Inflammatory macrophage treated with lipopolysaccharide for 4 hours (primary cell): ENCODE results near the gene UBA52.
"Not testable (repeated sequence)": the region's sequence is repeated elsewhere in the genome, so short reads cannot be mapped to it uniquely, and the experiment has no call there.

ENCODE experiments used
- DNase-seq: peaks from one replicate; pipeline ENCODE4 v3.0.0-alpha.2; 2020

UBA52 gene

DNA sequence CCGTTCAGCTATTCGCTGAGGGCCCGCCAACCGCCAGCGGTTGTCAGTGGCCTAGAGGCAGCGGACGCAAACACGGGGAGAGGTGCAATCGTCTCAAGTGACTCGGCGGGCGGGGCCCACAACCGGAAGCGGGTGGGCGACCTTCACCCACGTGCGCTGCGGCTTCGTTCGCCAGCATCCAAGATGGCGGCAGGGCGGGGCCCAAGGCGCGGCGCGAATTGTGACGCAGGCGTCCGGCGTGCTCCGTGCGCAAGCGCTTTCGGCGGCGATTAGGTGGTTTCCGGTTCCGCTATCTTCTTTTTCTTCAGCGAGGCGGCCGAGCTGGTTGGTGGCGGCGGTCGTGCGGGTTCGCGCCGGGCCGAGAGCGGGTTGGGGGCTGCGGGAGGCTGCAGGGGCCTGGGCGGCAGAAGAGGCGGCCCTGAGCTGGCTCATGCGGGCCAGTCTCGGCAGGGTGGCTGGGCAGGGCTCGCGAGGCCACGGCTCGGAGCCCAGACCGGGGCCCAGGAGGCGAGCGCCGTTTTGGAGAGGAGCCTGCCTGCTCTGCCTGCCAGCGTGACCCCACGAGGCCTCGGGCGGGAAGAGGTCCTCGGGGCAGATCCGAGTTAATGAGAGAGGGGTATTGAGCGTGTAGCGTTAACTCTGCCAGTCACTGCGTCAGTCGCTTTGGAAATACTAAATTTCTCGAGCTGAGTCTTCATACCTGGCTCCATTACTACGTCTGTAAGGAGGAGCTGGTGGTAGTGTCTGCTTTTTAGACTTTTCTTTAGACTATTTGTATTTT, at the start of gene UBA52:
UBA52 (plus strand) TSS at position 294 of the 781 bp plus-strand sequence. CDS start 1,444 bp downstream, outside the sequence.
- DNase-seq = peak; percentile 99

DNA sequence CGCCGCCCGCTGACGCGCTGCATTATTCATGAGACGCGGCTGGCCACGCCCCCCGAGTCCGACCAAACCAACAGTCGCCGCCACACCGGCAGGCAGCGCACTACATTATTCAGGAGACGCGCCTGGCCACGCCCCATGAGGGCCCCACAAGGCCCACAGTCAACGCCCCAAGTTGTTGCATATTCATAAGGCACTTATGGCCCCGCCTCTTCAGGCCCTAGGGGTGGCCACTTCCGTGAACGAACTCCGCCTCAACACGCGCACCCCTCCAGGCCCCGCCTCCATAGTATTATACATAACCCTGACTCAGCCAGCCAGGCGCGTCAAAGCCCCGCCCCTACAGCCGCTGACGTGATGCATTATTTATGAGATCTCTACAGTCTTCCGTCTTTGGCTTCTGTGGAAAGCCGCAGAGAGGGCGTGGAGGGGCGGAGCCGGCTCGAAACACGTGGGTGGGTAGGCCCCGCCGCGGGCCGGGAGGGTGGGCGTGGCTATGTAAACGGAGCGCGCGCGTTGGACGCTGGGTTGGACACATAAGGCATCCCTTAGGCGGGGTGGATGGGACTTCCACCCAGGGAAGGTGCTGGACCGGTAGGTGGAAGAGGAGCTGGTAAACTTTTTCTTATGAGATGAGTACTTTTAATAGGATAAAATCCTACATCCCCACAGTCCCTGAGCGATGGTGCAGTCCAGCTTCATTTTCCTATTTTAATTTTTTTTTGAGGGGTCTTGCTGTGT, 49.4 kb upstream of the UBA52 start:
- peak; percentile 100 for DNase-seq

DNA sequence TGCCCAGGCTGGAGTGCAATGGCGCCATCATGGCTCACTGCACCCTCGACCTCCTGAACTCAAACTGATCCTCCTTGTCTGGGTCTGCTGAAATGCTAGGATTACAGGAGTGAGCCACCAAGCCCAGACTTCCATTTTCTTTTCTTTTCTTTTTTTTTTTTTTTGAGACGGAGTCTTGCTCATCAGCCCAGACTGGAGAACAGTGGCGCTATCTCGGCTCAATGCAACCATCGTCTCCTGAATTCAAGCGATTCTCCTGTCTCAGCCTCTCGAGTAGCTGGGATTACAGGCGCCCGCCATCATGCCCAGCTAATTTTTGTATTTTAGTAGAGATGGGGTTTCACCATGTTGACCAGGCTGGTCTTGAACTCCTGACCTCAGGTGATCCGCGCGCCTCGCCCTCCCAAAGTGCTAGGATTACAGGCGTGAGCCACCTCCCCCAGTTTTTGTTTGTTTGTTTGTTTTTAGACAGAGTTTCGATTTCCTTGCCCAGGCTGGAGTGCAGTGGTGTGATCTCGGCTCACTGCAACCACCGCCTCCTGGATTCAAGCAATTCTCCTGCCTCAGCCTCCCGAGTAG, 48.7 kb upstream of the UBA52 start:
- DNase-seq = not testable (repeated sequence)

DNA sequence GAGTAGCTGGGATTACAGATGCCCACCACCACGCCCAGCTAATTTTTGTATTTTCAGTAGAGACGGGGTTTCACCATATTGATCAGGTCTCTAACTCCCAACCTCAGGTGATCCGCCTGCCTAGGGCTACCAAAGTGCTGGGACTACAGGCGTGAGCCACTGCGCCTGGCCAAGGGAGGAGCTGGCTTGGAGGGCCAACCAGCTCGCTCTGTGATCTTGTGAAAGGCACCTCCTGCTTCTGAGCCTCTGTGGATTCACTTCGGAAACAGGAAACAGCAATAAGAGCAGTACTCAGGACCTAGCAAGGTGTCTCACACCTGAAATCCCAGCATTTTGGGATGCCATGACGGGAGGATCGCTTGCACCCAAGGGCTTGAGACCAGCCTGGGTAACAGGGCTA, 47.8 kb upstream of the UBA52 start:
- no peak for DNase-seq

DNA sequence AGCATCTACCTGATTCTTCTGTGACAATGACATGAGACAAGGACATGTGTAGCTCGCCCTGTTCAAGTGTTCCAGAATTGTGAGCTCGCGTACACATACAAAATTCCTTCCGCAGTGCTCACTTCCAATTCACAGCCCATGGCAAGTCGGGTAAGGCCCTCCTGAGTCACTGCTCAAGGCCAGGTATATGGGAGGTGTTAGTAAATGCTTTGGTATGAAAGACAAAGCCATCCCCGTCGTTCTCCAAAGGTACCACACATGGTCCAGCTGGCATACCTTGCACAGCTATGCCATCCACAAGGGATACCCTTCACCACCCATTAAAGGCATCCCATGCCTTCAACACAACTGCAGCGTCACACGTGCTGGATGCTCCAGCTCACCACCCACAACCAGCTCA, 45.3 kb upstream of the UBA52 start:
- DNase-seq = no peak

DNA sequence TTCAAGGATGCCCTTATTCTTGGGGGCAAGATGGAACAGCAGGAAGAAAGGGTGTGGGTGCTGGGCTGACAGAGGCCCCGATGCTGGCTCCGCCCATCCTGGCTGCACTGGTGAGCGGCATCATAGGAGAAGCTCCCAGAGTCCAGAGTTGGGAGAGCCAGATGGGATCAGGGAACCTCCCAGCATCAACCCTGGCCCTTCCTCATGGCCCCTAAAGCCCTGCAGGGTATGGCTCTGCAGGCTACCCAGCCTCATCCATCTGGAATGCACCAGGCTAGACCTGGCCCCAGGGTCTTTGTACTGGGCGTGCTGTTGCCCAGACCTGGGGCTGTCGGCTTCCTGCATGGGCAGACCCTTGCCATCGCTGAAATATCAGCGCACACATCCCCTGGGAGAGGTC, 41.9 kb upstream of the UBA52 start:
- no peak for DNase-seq

DNA sequence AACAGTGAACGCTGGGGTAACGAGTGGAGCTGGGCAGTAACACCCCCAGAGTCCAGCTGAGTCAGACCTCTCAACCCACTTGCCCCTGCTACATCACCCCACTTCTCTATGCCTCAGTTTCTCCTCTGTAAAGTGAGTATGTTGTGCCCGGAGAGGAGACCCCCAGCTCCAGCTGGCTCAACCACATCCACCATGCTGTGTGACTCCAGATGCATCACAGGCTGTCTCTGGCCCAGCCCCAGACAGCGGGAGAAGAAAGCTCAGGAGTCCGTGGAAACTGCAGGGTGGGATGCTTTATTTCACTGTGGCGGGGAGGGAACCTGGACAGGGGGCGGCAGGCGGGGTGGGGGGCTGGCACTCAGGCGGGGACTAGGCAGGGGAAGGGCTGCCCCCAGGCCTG, 40.2 kb upstream of the UBA52 start:
- no peak for DNase-seq

DNA sequence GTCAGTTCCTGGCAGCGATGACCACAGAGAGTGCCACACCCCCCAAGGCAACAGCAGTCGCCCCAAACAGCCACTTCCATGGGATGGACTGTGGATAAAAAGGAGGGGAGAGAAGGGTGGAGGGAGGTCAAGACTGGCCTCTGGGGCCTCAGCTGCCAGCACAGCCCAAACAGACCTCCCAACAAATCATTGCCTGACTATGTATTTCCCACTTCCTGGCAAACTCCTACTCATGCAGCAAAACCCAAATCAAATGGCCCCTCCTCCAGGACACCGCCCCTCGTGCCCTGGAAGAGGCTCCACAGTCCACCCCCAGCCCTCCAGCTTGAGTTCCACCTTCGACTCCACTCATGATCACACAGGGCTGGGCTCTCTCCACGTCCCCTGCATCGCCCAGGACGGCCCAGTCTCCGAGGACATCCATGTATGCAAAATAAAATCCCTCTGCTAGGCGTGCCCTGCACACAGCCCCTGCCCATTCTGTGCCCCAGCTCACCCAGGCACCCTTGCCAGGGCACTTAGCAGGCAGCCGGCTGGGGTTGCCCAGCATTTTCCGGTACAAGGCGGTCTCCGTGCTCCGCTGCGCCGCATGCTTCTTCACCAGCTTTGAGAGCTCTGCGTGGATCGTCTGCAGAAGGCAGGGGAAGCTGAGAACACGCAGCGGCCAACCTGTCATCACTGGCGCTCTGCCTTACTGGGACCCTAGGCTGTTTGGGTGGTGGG, 39.3 kb upstream of the UBA52 start:
- no peak for DNase-seq

DNA sequence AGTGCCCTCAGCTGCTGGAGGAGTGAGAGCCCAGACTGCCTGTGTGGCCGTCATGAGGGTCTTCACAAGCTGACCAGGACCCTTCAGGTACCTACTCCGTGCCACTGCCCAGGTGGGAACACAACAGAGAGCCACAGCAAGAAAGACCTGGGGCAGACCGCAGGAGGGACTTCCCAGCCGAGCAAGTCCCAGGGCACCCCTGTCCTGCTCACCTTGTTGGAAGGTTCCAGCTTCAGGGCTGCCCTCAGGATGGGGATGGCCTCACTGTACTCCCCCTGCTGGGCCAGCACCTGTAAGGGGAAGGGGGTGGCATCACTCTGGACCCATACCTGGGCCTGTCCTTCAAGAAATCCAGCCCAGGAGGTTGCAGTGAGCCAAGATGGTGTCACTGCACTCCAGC, 38.6 kb upstream of the UBA52 start:
- no peak for DNase-seq

DNA sequence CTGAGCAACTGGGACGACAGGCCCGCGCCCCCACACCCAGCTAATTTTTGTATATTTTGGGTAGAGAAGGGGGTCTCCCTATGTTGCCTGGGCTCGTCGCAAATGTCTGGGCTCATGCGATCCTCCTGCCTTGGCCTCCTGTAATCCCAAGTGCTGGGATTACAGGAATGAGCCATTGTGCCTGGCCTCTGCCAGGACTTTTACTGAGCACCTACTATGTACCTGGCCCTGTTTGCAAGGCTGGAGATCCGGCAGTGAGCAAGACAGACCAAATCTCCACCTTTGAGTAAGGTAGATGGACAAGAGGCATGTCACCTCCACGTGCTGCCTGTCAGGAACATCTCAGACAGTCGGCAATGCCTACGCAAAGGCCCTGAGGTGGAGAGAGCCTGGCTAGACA, 35.2 kb upstream of the UBA52 start:
- DNase-seq = no peak

DNA sequence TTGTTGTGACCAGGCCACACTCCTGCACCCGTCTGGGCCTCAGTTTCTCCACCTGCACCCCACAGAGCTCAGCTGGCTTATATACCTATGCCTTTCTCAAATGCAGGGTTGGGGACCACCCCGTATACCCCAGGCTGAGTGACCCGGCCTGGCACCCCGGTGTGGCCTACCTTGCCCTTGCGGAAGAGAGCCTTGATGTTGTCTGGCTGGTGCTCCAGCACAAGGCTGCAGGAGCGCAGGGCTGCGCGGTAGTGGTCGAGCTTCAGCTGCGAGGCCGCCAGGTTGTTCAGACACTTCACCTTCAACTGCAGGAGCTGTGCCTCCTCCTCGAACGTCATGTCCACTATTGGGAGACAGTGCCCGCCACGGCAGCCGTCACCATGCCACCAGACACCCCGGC, 34.2 kb upstream of the UBA52 start:
- DNase-seq = no peak

DNA sequence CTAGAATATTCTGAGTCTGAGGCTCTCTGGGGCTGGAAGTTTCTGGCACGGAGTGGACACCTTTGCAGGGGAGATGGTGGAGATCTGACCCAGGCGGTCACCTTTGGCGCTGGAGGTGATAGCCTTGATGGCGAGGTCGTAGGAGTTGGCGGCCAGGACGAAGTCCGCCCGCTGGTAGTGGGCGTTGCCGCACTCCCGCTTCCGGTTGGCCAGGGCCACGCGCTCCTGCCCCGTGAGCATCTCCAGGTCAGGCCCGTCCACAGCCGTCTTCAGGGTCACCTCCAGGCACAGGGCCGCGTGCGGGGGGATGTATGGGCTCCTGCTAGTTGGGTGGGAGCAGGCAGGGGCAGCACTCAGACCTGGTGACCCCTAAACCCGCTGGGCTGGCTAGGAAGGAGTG, 33.5 kb upstream of the UBA52 start:
- DNase-seq = no peak

DNA sequence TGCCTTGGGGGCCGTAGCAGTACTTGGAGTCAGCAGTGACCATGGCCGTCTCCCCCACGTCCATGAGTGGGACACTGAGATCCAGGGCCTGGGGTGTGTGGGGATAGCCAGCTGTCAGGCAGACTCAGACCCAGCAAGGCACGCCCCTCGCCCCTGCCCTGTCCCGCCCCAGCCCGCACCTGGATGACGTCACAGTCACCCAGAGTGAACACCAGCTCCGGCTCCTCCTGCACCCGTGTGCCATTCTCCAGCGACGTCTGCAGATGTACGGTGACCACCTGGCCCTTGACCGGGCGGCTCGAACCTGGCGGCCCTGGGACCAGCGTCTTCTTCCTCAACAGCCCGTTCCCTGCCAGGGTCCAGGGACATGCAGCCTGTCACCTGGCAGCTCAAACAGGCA, 32.3 kb upstream of the UBA52 start:
- DNase-seq = no peak

DNA sequence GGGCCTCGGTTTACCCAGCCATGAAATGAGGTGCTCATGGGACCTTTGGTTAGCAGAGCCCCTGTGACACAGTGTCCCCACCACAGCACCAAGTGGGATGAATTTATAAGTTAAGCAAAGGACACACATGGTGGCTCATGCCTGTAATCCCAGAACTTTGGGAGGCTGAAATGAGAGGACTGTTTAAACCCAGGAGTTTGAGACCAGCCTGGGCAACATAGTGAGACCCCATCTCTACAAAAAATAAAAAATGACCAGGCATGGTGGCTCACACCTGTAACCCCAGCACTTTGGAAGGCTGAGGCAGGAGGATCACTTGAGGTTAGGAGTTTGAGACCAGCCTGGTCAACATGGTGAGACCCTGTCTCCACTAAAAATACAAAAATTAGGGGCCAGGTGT, 31.5 kb upstream of the UBA52 start:
- DNase-seq = not testable (repeated sequence)

DNA sequence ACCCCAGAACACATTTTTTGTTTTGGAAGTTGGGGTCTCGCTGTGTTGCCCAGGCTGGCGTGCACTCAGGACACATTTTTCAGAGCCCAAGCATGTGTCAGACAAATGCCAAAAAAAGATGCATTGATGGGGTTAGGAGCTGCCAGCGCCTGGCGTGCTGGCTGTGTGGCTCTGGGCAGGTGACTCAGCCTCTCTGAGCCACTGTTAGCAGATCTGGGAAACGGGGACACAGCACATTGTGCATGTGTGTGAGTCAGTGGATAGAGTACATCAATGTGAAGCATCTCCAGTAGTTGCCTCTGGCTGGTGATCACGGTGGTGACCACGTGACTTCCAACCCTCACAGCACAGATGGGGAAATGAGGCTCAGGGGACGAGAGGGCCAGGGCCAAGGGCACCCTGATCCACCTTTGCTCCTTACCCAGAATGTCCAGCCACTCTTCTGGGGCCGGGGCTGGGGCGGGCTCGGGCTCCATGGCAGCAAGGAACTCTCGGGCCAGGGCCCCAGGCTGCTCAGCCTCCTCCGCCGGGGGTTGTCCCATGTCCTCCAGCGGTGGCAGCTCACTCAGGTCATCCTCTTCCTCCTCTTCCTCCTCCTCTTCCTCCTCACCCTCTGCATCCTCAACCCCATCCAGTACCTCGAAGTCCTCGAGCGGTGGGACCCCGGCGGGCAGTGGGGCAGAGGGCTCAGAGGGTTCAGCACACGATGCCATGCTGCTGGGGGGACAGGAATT, 30.2 kb upstream of the UBA52 start:
- DNase-seq = peak; percentile 23

DNA sequence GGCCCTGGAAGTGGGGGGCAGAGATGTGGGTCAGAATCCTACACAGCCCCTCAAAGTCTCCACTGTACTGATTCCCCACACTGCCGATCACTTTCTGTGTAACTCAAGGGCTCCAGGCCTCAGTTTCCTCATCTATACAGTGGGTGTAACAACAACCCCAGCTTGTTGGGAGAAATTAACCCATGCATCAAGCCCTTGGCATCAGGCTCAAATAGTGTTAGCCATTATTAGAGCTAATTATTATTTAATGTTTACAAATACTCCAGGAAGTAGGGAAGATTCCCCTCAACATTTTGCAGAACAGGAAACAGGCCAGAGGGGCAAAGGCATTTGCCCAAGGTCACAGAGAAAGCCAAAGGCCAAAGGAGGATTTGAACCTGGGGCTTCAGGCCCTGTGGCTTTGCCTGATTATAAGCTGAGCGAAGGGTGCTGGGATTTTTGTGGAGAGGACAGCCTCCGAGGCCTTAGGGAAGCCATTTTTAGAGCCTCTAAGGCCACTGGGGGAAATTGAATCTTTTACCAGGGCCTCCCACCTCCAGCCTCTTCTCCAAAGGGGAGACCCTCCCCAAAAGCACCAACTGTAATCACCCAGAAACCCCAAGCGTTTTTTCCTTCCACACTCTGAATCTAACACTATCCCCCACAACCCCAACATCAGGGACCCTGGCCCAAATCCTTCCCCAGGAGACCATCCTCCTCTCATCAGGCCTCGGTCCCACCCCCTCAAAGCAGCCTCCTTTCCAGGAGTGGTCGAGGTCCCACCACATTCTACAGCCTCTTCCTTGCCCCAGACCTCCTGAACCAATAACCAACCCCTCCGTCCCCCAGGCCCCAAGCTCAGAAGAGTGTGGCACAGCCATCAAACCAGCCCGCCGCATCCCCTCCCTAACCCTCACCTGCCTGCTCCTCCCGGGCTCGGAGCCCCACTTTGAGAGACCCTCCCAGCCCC, 29.4 kb upstream of the UBA52 start:
- no peak for DNase-seq

DNA sequence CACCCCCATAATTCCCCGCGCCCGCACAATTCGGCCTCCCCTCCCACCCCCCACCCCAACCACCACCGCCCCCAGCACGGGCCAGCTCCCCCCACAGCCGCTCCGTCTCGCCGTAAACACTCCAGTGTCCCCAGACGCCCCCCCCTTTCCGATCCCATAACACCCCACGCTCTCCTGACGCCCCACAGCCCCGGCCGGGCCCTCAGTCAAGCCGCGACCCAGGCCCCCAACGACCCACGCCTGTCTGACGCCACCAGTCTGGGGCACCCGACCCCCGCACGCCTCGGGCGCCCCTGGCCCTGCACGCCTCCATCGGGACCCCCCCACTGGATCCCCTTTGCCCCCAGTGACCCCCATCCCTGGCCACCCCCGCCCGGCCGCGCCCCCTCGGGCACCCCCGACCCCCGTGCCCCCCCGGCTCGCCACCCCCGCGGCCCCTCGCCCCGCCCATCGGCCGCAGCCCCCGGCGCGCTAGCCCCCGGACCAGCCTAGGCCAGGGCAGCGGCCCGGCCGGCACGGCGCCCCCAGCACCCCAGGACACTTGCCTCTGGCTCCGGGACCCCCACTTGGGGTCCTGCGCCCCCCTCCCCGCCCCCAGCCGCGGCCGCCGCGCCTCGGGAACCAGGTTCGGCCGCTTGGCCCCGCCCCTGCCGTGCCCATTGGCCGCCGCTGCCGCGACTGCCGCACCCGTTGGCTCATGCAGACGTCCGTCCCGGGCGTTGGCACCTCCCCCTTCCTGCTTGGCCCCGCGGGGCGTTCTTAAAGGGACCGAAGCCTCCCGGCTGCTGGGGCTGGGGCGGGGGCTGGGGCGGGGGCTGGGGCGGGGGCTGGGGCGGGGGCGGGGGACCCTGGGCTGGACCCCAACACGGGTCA, 28.5 kb upstream of the UBA52 start, which contains the start of gene FKBP8:
FKBP8 (minus strand) TSS at position 633 of the 873 bp plus-strand sequence. CDS start 1,603 bp downstream, outside the sequence.
- DNase-seq = peak; percentile 91

DNA sequence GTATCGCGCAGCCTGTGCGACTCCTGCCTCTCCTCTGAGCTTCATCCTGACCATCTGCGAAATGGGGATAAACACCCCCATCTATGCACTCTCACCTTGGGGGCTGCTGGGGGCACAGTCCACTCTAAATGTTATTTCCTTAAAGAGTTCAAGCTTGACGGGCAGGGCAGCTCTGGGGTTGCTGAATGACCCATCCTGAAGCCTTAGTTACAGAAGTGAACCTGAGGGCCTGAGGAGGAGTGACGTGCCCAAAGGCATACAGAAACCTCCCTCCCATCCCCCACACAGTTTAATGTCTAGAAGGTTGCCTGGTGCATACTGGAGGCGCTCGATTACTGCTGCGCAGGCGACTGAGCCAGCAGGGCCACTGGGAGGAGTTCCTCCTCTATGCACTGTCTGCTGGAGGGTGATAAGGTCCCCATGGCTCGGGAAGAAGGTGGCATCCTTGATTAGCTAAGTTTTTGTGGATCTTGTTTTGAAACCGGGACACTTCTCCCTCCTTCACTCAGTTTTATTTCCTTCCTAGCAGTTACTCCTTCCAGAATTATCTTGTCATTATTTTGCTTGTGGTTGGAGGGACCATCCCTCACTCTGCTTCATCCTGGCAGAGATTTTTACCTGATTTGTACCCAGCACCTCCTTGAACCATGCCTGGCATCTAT, 27.7 kb upstream of the UBA52 start:
- DNase-seq = peak; percentile 85

DNA sequence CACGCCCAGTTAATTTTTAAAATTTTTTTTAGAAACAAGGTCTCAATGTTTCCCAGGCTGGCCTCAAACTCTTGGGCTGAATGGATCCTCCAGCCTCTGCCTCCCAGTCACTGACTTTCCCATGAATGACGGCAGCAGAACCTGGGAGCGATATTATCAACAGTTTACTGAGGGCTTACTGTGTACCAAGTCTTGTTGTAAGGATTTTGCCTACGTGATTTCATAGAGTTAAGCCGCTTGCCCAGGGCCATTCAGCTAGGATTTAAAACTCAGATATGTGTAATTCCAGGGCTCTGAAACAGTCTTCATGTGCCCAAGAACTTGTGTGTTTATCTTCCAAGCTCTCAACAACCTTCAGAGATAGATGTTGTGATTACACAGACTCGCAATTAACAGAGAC, 20.0 kb upstream of the UBA52 start:
- no peak for DNase-seq
